Fibroblast of lung (primary cell): ENCODE measurements around the gene LAMA5. TPM values are rescaled to one million over a fixed set of nuclear protein-coding genes. Genes with fewer than 3 reads are reported as not detected.

ENCODE experiments used
- DNase-seq, 2 donors: peaks; one replicate each; pipeline versions ENCODE4 v3.0.0 to v3.0.0-alpha.2; 2010; ENCODE audit warnings: low read depth in 2 of 2
- H2AFZ ChIP-seq: 2 replicates; pipeline ENCODE4 v1.5.1; 2012; ENCODE audit warnings: low read length, control low read depth, inconsistent platforms
- H3K27ac ChIP-seq: 2 replicates; pipeline ENCODE4 v1.5.1; 2011; ENCODE audit warnings: low read length, control low read depth; ENCODE audit not compliant: insufficient read depth
- H3K27me3 ChIP-seq: 2 replicates; pipeline ENCODE4 v1.5.1; 2011; ENCODE audit warnings: mild to moderate bottlenecking, low read length; ENCODE audit not compliant: control insufficient read depth, insufficient read depth
- H3K36me3 ChIP-seq: 2 replicates; pipeline ENCODE4 v1.5.1; 2011; ENCODE audit warnings: low read length; ENCODE audit not compliant: control insufficient read depth, insufficient read depth
- H3K4me1 ChIP-seq: 2 replicates; pipeline ENCODE4 v1.5.1; 2011; ENCODE audit warnings: low read length; ENCODE audit not compliant: control insufficient read depth, insufficient read depth; ENCODE audit errors: extremely low read depth
- H3K4me2 ChIP-seq: 2 replicates; pipeline ENCODE4 v1.5.1; 2011; ENCODE audit warnings: low read length, control low read depth; ENCODE audit not compliant: insufficient read depth; ENCODE audit errors: extremely low read depth
- H3K4me3 ChIP-seq, 4 experiments: fragments of 200-600 bp in 1 of 4; sonication (generic) in 1 of 4; replicated peaks in 1 of 4; 2 replicates each; pipeline ENCODE4 v1.5.1; 2011 to 2016; ENCODE audit warnings: low read length in 4 of 4, low read depth in 3 of 4, mild to moderate bottlenecking in 3 of 4, control low read depth in 2 of 4, inconsistent platforms in 1 of 4, mixed read lengths in 1 of 4; ENCODE audit not compliant: insufficient read depth in 1 of 4; ENCODE audit errors: control extremely low read depth in 1 of 4
- H3K79me2 ChIP-seq: 2 replicates; pipeline ENCODE4 v1.5.1; 2012; ENCODE audit warnings: mild to moderate bottlenecking, low read length, inconsistent platforms; ENCODE audit not compliant: control insufficient read depth, insufficient read depth
- H3K9ac ChIP-seq: 2 replicates; pipeline ENCODE4 v1.5.1; 2011; ENCODE audit warnings: mild to moderate bottlenecking, low read length, control low read depth; ENCODE audit not compliant: insufficient read depth
- H3K9me3 ChIP-seq: 2 replicates; pipeline ENCODE4 v1.5.1; 2012; ENCODE audit warnings: low read depth, low read length; ENCODE audit not compliant: control insufficient read depth, insufficient read depth
- H4K20me1 ChIP-seq: 2 replicates; pipeline ENCODE4 v1.5.1; 2011; ENCODE audit warnings: low read length; ENCODE audit not compliant: control insufficient read depth, insufficient read depth; ENCODE audit errors: extremely low read depth
- CTCF ChIP-seq, 2 donors: IDR thresholded peaks in 1 of 2; conservative IDR thresholded peaks in 1 of 2; 1 replicate in 1 of 2; 2 replicates in 1 of 2; pipeline ENCODE4 v1.5.1; 2011 to 2012; ENCODE audit warnings: low read length in 2 of 2, control low read depth in 1 of 2, inconsistent platforms in 1 of 2, low read depth in 1 of 2, mild to moderate bottlenecking in 1 of 2
- EZH2 ChIP-seq: IDR thresholded peaks from 2 replicates; pipeline ENCODE4 v1.5.1; 2012; ENCODE audit warnings: low read length, control low read depth, mild to moderate bottlenecking; ENCODE audit errors: missing control alignments
- polyA plus RNA-seq, 2 donors: library from polyadenylated mRNA; depleted of rRNA in 1 of 2; stranded (reverse) in 1 of 2; unstranded in 1 of 2; fragments of >200 nt; gene quantifications; 2 replicates each; pipeline ENCODE4 v1.2.1, GENCODE V29; 2011 to 2012; ENCODE audit warnings: missing spikeins in 1 of 2
- total RNA-seq: library from RNA; depleted of rRNA; stranded (reverse); fragments of >200 nt; gene quantifications from 2 replicates; pipeline ENCODE4 v1.2.1, GENCODE V29; 2014

Gene LAMA5
- total and polyA plus RNA-seq, 2 donors (not counting 1 experiment from before 2014, with no cell fraction given), result 1.5 to 81.6 TPM

- Histone ChIP-seq H3K79me2 (no peaks in the 10 kb centered on the region), H3K27ac (no peak overlapping the region), H3K9me3 (no peaks in the 10 kb centered on the region), H3K36me3 (peaks cover 4% of the 10 kb centered on the region), H3K4me1 (no peaks in the 10 kb centered on the region), H3K4me3 (no peak overlapping the region), H3K9ac (no peak overlapping the region), H4K20me1 (no peaks in the 10 kb centered on the region), H3K4me2 (no peak overlapping the region), H2AFZ (no peak overlapping the region), H3K27me3 (no peaks in the 10 kb centered on the region)
- DNase-seq, result no peak
- TF ChIP-seq EZH2, result no peak
- TF ChIP-seq CTCF (conservative IDR thresholded peaks at IDR 0.05 in 1 of 2, IDR thresholded peaks at IDR 0.05 in 1 of 2; ENCODE audit: low read depth in 1 of 2, low read length in 2 of 2), result no peak
These were observed 86.8 kb downstream of the LAMA5 start for GRCh38 chr20:62280303-62280702.

- Histone ChIP-seq H3K4me2 (no peak overlapping the region), H3K9ac (no peak overlapping the region), H4K20me1 (no peaks in the 10 kb centered on the region), H3K36me3 (peaks cover 4% of the 10 kb centered on the region), H3K27ac (no peak overlapping the region), H3K9me3 (no peaks in the 10 kb centered on the region), H3K4me3 (no peak overlapping the region), H3K79me2 (no peaks in the 10 kb centered on the region), H3K27me3 (no peaks in the 10 kb centered on the region), H2AFZ (no peak overlapping the region), H3K4me1 (no peaks in the 10 kb centered on the region)
- no peak for DNase-seq
- TF ChIP-seq CTCF (conservative IDR thresholded peaks at IDR 0.05 in 1 of 2, IDR thresholded peaks at IDR 0.05 in 1 of 2; ENCODE audit: low read depth in 1 of 2, low read length in 2 of 2) (no peak), EZH2 (no peak)
These were observed 89.9 kb downstream of the LAMA5 start for GRCh38 chr20:62277253-62277652.

GRCh38 chr20:62276439-62276838 lies 90.7 kb downstream of the LAMA5 start:
- DNase-seq, result no peak

More at GRCh38 chr20:62276439-62276838, 90.7 kb downstream of the LAMA5 start:
- Histone ChIP-seq H3K9ac (no peak overlapping the region), H3K4me1 (no peaks in the 10 kb centered on the region), H3K36me3 (peaks cover 8% of the 10 kb centered on the region), H3K4me2 (no peak overlapping the region), H3K9me3 (no peaks in the 10 kb centered on the region), H3K4me3 (no peak overlapping the region), H3K27me3 (no peaks in the 10 kb centered on the region), H3K27ac (no peak overlapping the region), H4K20me1 (no peaks in the 10 kb centered on the region), H3K79me2 (no peaks in the 10 kb centered on the region), H2AFZ (no peak overlapping the region)
- TF ChIP-seq EZH2, result no peak
- no peak for TF ChIP-seq CTCF (conservative IDR thresholded peaks at IDR 0.05 in 1 of 2, IDR thresholded peaks at IDR 0.05 in 1 of 2; ENCODE audit: low read depth in 1 of 2, low read length in 2 of 2)
